GM18517 (cell line): ENCODE measurements around the gene STK10.
A peak's percentile ranks its signal among the peaks of the same experiment; 100 is the strongest.
"Not testable (repeated sequence)": the region's sequence is repeated elsewhere in the genome, so short reads cannot be mapped to it uniquely, and the experiment has no call there.

Experiments
- ATAC-seq: cut with Tn5 transposase; IDR thresholded peaks from one replicate; pipeline ENCODE4 v1.9.1; 2021; ENCODE audit warnings: mild to moderate bottlenecking, moderate library complexity; ENCODE audit not compliant: unreplicated experiment

Gene STK10

GRCh38 chr5:172029876-172030275 is 158.1 kb downstream of the STK10 start:
- ATAC-seq = no peak

DNA sequence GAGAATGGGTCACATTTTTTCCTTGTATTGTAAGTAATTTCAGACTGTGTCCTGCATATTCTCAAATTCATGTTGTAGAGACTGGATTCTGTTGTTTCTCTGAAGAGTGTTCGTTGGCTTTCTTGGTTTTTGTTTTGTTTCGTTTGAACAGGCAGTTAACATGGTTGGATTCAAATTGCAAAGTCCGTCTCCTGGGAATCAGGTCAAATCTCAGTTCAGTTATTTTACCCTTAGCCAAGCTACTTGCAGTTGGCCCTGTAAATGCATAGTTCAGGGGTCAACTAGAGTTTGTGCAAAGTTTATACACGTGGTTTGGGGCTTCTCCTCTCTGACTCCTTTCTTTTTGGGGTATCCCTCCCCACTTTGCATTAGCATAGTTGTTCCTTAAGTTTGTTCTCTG is 159.9 kb downstream of the STK10 start:
- no peak for ATAC-seq

DNA sequence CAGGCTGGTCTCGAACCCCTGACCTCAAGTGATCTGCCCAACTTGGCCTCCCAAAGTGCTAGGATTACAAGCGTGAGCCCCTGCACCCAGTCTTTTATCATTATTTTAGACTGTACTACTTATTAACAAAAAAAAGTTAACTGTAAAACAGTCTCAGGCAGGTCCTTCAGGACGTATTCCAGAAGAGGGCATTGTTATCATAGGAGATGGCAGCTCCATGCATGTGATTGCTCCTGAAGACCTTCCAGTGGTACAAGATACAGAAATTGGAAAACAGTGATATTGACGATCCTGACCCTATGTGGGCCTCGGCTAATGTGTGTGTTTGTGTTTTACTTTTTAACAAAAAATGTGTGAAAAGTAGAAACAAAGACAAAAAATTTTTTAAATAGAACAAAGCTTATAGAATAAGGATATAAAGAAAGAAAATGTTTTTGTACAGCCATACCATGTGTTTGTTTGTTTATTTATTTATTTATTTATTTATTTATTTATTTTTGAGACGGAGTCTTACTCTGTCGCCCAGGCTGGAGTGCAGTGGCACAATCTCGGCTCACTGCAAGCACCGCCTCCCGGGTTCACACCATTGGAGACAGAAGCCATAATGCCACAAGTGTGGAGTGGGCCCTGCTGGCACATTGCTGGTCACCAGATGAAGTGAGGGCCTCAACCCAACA is 167.8 kb downstream of the STK10 start:
- ATAC-seq = not testable (repeated sequence)

DNA sequence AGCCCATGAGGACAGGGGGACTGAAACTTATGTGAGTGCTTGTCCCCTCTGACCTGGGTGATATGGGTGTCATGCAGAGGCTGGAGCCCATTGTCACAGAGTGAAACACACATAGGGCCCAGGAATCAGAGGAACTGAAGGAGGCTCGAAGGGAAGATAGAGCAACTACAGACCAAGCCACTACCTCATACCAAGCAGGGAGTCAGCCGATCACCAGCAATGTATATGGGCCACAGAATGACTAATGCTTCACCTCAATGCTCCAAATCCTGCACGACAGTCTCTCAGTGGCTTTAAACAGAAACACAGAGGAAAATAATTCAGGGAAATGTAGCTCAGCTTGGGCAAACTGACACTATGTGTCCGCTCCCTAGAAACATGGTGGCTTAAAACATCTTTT is 172.7 kb downstream of the STK10 start:
- ATAC-seq = no peak

- no peak for ATAC-seq
Observed at GRCh38 chr5:172010278-172010677, 177.7 kb downstream of the STK10 start.

DNA sequence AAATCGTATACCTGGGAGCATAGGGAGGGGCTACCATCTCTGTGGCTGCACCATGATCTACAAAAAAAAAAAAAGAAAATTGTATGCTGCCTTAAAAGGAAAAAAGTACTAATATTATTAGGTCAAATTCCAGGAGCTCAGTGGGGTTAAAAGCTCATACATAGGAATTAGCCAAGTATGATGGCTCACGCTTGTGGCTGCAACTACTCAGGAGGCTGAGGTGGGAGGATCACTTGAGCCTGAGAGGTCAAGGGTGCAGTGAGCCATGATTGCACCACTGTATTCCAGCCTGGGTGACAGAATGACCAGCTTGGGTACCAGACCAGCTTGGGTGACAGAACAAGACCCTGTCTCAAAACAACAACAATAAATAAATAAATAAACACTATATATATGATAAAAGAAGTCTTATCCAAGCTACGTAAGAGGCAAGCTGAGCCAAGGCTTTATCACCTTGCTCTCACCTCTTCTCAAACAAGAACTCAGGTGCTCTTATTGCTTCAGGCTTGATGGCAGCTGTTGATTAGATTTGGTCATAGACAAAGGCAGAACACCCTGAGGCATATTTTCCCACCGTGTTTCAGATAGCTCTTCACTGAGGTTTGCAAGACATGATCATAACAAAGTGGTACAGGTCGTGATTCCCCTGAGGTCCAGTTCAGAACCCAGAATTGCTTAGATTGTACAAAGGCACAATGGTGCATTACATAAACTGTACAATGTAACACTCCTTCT is 178.3 kb downstream of the STK10 start:
- ATAC-seq = no peak

DNA sequence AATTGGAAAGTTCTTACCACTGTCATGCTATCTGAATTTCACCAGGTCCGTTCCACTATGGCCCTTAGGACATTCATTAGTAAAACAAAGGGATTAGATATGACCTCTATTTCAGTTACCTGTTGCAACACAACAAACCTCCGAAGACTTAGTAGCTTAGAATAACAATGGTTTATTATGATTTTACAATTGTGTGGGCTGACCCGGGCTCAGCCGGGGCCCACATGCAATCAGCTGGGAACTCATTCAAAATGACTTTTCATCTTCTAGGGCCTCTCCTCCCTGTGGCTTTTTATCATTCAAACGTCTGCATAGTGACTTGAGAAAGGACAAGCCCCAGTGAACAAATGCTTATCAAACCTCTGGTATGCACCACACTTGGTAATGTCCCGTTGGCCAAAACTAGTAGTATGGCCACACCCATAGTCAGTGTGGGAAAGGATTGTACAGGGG is 179.3 kb downstream of the STK10 start:
- ATAC-seq = no peak

GRCh38 chr5:172008111-172008455 is 179.9 kb downstream of the STK10 start:
- ATAC-seq = no peak

DNA sequence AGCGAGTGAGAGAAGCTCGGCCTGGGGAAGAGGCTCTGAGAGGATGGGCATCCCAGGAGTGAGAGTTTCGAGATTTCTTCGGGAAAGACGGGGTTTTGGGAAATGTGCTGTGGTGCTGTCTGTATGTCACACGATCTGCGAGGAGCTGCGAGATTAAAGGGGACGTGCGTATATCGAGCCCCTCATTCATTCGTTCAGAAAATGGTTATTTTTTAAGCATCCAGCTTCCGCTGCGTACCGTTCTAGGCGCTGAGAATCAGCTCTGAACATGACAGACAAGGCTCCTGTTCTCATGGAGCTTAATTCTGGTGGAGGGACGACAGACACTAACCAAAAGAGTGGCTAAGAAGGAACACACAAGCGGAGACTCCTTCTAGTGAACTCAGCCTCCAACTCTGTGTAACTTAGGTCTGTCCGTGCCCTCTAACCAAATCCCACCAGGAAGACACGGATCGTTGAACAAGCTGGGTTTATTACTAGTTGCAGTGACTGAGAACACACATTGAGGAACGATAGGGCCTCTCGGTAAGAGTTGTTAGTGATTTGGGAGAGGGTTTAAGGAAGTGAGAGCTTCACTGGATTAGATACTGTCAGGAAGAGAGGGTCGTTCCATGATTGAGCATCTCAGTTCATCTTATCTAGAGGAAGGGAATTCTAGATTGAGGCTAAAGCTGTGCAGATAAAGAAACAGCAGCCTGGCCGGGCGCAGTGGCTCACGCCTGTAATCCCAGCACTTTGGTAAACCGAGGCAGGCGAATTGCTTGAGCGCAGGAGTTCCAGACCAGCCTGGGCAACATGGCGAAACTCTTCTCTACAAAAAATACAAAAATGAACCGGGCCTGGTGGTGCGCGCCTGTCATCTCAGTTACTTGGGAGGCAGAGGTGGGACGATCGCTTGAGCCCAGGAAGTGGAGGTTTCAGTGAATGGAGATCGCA is 180.6 kb downstream of the STK10 start:
- ATAC-seq = no peak

DNA sequence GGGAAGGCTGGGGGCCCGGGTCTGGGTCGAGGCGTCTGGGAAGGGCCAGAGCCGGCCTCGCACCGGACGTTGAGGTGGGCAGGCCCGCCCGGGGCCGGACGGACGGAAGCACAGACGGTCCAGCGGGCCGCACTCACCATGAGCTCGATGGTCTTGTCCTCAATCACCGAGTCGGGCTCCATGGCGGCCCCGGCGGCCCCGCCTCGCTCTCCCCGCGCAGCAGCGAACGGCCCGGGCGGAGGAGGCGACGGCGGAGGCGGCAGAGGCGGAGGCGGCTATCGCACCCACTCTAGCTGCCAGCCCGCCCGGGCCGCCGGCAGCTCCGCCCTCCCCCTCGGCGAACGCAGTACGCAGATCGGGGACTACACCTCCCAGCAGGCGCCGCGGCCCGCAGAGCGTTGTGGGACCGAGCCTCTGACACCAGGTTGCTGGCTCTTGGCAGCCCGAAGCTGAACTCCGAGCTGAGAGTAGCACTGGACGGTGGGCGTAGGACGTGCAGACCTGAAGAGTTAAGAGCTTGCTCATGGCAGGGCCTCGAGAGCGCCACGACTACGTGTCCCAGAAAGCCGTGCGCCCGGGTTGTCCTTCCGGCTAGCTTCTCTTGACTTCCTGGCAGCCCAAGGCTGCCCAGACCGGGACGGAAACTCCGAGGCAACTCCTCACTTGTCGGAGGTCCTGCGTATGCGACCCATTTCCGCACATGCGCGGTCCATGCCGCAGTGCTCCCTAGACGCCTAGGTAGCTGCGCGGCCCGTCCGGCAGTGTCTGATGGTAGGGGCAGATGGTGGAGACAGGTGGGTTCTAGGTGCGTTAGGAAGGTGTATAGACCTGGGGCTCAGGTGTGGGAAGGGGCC is 181.5 kb downstream of the STK10 start, which contains the start of gene FBXW11:
Gene FBXW11 (minus strand): TSS at position 318 of the 854 bp plus-strand sequence. CDS start 136 bp downstream, at position 182.
- peak; percentile 78 for ATAC-seq

- no peak for ATAC-seq
Observed at GRCh38 chr5:172005708-172006320, 182.2 kb downstream of the STK10 start.

DNA sequence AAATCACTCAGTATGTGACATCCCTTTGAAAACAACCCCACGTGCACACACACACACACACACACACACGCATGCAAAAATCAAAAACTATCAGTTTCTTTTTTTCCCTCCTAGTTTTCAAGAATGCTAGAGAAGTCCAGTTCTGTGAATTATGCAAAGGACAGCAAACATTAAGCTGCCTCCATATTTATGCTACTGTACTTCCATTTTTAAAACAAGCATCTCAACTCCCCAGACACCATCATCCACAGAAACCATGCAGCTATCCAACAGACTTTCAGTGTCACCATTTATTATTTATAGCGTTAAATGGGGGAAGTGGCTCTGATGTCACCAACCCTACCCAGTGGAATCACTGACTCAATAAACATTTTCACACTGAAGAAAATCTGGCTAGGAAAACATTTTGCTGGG is 183.2 kb downstream of the STK10 start:
- ATAC-seq = no peak

- ATAC-seq = no peak
Observed at GRCh38 chr5:172003746-172004145, 184.3 kb downstream of the STK10 start.

DNA sequence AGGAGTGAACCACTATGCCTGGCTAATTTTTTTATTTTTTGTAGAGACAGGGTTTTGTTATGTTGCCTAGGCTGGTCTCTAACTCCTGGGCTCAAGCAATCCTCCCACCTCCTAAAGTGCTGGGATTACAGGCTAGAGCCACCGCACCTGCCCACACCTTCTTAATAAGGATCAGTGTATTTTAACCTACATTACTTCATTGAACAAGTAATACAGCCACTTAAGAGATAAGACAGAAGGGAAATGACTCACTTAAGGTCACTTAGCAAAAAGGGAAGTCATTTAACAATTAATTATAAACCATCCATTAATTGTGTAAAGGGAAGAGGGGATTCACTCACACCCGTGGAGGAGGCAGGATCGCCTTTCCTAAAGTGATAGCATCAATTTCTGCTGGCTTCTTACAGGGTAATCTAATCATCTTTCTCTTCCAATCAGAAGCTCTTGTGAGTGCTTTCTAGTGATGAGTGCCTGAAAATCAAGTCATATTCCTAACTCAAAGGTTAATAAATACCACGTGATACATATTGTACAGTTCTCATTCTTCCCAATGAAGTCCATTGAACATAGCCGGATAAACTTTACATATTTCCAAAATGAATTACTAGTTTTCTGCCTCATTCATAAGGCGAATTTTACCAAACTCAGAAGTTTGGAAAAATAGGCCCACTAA is 185.0 kb downstream of the STK10 start:
- ATAC-seq = no peak

DNA sequence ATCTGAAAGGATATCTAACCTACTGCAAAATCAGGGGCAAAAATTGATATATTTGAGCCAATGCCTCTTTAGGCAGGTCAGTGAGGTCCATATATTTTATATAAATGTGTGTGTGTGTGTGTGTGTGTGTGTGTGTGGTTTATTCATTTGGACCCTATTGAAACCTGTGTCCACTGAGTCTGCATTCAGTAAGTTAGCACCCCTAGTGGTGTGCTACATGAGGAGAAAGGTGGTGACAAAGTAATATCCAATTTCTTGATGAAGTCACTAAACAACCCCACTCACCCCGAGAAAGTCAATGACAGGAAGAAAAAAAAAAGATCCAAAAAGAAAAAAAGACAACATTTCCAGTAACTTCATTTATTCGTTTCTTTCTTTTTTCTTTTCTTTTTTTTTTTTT is 185.7 kb downstream of the STK10 start:
- ATAC-seq = no peak

DNA sequence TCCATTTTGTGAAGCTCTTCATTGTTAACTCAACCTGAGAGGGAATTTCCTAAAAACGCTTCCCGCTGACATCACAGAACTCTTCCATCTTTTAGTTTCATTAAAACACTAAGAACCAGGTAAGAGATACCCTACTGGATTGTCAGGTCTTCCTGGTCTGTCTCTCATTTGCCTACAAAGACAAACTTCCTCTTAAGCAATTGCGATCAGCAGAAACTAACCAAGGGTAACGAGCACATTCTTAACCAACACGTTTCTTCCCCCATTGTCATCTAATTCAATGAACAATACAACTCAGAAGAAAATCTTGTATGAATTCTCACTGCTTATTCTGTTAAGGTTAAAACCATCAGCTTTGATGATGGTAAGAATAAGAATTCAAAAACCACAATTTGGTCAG is 188.1 kb downstream of the STK10 start:
- ATAC-seq = peak; percentile 54

DNA sequence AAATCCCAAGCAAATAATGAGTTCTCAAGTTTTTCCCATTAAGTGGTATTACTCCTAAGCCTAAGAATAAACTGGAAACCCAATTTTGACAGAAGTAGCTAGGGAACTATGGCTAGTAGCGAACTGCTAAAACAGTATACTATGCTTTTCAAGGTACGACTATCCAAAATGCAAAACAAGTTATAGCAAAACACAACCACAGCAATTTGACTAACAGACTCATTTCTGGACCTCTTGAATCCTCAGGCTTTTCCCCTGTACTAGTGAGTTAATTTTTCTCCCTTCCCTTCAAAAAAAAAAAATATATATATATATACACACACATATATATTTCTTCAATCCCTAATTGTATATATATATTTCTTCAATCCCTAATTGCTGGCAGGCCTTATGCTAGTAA is 188.9 kb downstream of the STK10 start:
- ATAC-seq = no peak

- no peak for ATAC-seq
Observed at GRCh38 chr5:171997011-171997410, 191.0 kb downstream of the STK10 start.

GRCh38 chr5:171992813-171993212 is 195.2 kb downstream of the STK10 start:
- ATAC-seq = no peak
